ENCODE data around the gene ADGRG6.
A peak's percentile ranks its signal among the peaks of the same experiment; 100 is the strongest.

The ADGRG6 gene

DNA sequence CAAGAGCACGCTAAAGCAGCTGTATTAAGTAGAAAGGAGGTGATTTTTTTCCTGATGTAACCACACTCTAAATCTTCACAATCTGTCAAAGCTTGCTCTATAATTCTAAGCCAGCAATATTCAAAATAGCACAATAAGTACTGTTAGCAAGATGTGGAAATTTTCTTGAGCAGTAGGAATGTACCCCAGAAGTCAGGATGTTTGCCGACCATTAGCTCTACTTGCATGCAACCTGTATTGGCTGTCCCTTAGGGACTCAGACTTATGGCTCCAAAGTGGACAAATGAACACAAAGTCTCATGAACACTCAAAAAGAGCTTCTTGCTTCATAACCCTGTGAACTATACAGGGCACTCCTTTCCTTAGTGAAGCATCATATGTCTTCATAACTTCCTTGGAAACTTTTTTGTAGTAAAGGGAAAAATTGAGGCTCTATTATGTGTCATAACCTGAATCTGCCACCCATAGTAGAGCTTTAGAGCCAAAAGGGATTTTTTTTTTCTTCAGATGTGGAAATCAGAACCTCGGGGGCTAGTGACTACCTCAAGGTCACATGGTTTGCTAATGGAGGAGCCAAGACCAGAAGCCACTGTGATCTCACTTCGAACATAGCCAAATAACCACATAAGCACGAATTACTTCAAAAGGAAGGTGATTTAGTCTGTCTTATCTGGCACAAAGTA lies 54.5 kb downstream of the ADGRG6 start:
- FAIRE-seq (no peak), DNase-seq (ENCODE audit: insufficient read length, low spot score) (no peak)
- no peak for TF ChIP-seq POLR2A (IDR thresholded peaks at IDR 0.05; ENCODE audit: low read depth, low read length)

DNA sequence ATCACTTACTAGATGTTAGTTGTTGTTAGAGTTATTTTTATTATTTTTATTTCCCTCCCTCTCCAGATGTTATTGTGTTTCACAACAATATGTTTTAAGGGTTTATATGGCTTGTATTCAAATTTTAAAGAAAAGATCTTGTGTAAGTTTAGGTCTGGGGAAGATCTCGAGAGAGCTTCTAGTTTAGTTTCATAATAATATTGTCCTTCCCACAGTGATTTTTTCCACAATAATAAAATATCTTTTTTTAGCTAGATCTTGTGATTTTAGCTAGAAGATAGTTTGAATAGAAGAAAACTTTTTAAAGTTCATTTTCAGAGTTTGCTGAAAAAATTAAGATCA lies 55.0 kb downstream of the ADGRG6 start:
- no peak for FAIRE-seq

DNA sequence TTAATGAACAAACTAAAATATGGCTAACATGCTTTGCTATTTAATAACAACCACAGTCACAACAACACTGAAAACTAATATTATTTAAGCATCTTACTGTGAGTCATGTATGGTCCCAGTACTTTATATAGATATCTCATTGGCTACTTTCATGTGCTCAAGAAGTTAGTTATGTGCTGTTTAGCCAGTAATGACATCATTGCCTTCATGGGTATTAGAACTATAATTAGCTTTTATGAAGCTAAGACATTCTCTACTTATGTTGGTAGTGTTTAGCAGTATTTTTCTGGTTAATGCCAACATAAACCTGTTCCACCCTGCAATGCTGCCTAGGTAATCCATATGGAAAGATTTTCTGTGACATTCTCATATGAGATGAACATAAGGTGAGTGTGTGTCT lies 56.1 kb downstream of the ADGRG6 start:
- no peak for TF ChIP-seq POLR2A (IDR thresholded peaks at IDR 0.05; ENCODE audit: low read depth, low read length)
- FAIRE-seq (no peak), DNase-seq (ENCODE audit: insufficient read length, low spot score) (no peak)

More for the DNA sequence above, 55.0 kb downstream of the ADGRG6 start:
- no peak for DNase-seq (ENCODE audit: insufficient read length, low spot score)
- TF ChIP-seq POLR2A (IDR thresholded peaks at IDR 0.05; ENCODE audit: low read depth, low read length): no peak

DNA sequence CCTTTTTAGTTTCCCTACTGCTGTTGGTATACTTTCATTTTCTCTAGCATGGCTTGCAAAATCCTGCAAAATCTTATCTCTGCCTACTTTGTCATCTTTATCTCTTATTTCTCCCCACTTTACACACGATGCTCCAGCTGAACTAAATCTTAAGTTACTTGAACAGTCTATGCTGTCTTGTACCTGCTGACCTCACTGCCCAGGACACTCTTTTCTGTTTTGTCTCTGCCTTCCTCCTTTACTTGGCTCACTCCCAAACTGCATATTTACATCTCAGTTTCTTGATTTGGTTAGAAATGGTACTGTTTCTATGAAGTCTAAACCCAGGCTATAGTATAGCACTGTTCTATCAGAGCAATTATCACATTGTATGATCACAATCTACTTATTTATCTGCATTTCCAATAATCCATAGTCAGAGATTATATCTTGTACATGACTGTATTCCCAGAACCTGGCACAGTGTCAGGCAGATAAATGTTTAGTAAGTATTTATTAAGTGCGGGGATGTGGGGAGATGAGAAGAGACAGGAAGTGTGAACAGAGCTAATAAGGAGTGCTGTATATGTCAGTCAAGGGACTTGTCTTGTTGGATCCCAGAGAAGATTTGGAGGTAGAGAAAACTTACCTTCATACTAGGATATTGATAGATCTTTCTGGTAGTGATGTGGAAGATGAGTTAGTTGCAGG lies 57.6 kb downstream of the ADGRG6 start:
- no peak for TF ChIP-seq POLR2A (IDR thresholded peaks at IDR 0.05; ENCODE audit: low read depth, low read length)
- FAIRE-seq (no peak), DNase-seq (ENCODE audit: insufficient read length, low spot score) (no peak)

DNA sequence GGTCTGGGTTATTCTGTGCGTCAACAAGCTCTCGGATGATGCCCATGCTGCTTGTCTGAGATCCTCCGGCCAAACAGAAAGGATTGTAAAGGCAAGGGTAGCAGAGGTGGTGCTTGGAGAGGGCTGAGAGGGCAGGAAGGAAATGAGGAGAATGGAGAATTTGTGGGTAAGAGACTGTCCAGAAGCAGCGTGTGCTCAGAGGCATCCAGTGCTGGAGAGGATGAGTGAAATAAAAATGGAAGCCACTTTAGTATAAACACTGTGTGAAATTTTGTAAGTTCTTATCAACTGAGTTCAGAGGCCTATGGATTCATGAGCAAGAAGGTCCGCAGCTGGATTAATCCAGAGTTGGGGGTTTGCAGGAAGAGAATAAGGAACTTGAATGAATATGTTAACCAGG lies 59.5 kb downstream of the ADGRG6 start:
- FAIRE-seq: no peak
- TF ChIP-seq POLR2A (IDR thresholded peaks at IDR 0.05; ENCODE audit: low read depth, low read length): no peak
- DNase-seq (ENCODE audit: insufficient read length, low spot score): no peak

DNA sequence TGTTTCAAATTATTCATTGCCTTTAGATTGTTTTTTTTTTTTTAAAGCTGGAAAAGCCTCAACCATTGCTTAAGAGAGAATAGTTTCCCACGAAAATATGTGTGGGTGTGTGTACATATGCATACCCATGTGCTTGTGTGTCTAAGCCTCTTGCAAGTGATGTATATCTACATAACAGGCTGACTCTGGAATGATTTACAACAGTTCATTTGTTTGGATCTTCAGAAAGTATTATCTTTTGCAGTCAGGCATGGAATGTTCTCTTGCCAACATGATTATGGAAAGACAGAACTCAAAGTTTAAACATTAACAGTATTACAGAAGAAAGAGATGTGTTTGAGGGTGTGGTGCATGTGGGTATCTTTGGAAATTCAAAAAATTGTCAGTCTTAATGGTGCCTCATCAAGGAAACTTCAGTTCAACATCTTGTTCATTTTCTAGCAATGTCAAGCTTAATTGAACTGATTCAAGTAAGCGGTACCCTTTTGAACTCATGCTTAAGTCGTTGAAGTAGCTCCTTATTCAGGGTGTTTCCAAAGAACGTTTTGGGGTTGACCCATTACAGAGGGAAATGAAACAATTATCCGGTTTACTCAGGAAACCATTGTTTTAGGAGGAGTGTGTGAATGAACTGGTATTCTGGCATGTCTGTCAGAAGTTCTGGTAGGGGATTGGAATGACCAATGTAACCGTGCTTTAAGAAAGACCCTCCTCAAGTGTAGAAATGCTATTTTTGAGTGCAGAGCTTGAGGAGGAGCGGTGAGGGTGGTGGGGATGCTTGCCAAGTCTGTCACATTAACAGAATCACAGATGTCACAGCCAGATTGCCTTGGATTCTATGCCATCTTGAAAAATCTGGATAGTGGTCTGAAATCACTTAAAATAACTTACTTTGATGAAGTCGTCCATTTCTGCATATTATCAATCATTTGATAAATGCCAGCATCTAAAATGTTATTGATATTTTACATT lies 60.3 kb downstream of the ADGRG6 start:
- DNase-seq (ENCODE audit: insufficient read length, low spot score) (no peak), FAIRE-seq (no peak)
- TF ChIP-seq POLR2A (IDR thresholded peaks at IDR 0.05; ENCODE audit: low read depth, low read length): no peak

DNA sequence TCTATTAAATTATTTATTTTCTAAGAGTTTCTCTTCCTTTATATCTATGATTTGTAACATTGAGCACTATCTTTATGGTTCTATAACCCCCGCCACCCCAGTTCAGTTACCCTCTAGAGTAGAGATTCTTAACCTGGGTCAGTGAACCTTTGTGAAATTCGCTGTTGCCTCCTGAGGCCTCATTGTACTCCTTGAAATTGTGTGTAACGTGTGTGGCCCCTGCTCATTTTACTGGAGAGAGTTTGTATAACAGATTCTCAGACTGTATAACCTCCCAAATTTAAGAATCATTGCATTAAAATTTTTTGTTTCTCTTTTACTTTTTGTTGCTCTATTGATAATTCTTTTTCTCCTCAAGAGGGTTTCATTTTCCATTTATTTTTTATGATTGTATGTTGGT lies 65.3 kb downstream of the ADGRG6 start:
- FAIRE-seq (no peak), DNase-seq (ENCODE audit: insufficient read length, low spot score) (no peak)
- TF ChIP-seq POLR2A (IDR thresholded peaks at IDR 0.05; ENCODE audit: low read depth, low read length): no peak

DNA sequence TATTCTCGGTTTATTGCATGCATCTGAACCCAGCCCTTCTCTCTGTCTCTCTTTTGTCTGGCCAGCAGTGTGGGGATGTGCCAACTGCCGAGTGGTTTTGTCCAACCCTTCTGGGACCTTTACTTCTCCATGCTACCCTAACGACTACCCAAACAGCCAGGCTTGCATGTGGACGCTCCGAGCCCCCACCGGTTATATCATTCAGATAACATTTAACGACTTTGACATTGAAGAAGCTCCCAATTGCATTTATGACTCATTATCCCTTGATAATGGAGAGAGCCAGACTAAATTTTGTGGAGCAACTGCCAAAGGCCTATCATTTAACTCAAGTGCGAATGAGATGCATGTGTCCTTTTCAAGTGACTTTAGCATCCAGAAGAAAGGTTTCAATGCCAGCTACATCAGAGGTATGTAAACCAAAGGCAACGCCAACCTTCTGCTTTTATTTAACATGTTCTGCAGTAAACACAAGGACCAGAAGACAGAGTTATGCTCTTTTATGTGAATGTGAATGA lies 65.8 kb downstream of the ADGRG6 start:
- FAIRE-seq: no peak
- no peak for TF ChIP-seq POLR2A (IDR thresholded peaks at IDR 0.05; ENCODE audit: low read depth, low read length)
- DNase-seq (ENCODE audit: insufficient read length, low spot score): no peak

DNA sequence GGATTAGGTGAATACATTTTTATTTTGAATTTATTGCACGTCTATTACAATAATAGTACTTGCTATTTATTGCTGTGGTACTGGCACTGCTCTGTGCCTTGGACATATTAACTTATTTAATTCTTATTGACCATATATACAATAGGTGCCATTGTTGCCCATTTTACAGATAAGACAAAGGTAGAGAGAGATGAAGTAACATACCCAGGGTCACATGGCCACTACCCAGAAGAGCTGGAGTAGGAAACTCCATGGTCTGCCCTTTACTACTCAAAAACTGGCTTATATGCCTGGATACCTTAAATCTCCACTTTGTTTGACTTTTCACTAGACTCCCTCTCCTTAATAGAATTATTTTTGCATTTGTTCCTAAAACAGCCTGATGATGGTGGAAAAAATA lies 67.5 kb downstream of the ADGRG6 start:
- FAIRE-seq: no peak
- TF ChIP-seq POLR2A (IDR thresholded peaks at IDR 0.05; ENCODE audit: low read depth, low read length): no peak
- no peak for DNase-seq (ENCODE audit: insufficient read length, low spot score)

DNA sequence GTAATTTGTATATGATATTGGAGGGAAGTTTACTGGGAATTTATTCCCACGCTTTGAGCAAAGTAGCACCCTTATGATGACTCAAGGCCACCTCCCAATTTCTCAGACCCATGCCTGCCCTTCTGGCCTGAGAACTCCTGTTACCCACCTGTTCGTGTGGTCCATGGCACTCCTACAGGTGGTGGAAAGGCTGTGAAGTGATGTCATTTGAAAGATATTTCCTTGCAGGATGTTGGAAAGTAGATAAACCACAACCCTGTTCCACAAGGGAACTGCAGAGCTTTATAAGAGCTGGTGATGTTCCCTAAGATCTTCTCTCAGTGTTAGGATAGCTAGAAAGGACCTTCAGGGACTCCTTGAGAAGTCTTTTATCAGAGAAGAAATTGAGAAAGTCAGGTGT lies 70.5 kb downstream of the ADGRG6 start:
- FAIRE-seq: peak; percentile 83
- no peak for TF ChIP-seq POLR2A (IDR thresholded peaks at IDR 0.05; ENCODE audit: low read depth, low read length)

DNA sequence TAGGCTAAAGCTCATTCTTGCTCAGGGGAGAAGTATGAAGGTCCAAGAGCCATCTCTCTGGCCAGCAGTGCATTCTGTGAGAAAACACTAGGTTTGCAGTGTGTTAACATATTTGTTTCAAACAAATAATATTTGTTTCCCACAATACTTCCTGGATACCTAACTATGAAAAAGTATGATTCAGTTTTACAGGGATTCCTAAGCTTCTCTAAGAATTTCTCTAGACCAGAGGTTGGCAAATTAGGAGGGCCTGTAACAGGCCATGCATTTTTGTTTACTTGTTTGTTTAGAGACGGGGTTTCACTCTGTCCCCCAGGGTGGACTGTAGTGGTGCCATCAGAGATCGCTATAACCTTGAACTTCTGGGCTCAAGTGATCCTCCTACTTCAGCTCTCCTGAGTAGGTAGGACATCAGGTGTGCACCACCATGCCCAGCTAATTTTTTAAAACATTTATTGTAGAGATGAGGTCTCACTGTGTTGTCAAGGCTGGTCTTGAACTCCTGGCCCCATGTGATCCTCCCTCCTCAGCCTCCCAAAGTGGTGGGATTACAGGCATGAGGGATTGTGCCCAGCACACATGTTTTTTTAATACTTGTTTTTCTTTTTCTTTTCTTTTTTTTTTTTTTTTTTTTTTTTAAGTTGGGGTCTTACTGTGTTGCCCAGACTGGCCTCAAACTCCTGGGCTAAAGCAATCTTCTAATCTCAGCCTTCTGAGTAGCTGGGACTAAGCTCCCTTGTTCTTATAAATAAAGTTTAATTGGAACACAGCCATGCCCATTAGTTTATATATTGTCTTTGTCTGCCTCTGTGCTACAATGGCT lies 71.7 kb downstream of the ADGRG6 start:
- DNase-seq (ENCODE audit: insufficient read length, low spot score): no peak
- no peak for TF ChIP-seq POLR2A (IDR thresholded peaks at IDR 0.05; ENCODE audit: low read depth, low read length)

More for the DNA sequence above, 70.5 kb downstream of the ADGRG6 start:
- DNase-seq (ENCODE audit: insufficient read length, low spot score): no peak

DNA sequence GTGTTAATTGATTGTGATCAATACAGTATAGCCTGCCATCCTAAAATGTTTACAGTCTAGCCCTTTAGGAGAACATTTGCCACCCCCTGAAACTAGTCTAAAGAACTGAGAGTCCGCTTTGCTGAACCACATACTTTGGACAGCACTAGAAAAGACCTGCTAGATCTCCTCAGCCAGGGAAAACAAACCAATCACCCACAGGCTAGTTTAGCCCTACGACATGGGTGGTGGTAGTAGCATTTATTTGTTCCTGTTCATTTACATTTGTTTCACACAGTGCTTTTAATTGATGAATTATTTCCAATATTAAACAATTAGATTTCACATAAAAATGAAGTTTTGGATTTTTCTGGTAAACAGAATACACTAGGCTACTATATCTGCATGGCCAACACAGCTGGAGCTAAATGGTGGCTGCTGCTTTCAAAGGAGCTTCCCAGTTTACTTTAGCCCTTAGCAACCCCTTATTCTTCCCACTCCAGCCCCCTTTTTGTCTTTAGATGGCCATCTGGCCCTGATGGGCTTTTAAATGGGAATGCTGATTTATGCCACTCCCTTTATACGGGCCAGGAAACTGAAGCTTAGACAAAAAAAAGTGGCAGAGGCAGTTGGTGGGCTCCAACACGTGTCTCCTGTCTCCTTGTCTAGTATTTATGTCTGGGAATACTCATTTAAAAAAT lies 72.4 kb downstream of the ADGRG6 start:
- no peak for FAIRE-seq
- no peak for DNase-seq (ENCODE audit: insufficient read length, low spot score)

More for the DNA sequence above, 71.7 kb downstream of the ADGRG6 start:
- FAIRE-seq: peak; percentile 20

More for the DNA sequence above, 72.4 kb downstream of the ADGRG6 start:
- TF ChIP-seq POLR2A (IDR thresholded peaks at IDR 0.05; ENCODE audit: low read depth, low read length): no peak
